Measurements from ENCODE around the gene LEMD2.

GRCh38 chr6:33828452-33828763 is 39.5 kb upstream of the LEMD2 start:
- no peak for TF ChIP-seq CTCF (IDR thresholded peaks at IDR 0.05)
- no peak for TF ChIP-seq KAT7 (CRISPR knock-in tag; IDR thresholded peaks at IDR 0.05; ENCODE audit: borderline replicate concordance)
- no peak for TF ChIP-seq NFE2L1 (CRISPR knock-in tag; IDR thresholded peaks at IDR 0.05)
- TF ChIP-seq, protein P1, sequence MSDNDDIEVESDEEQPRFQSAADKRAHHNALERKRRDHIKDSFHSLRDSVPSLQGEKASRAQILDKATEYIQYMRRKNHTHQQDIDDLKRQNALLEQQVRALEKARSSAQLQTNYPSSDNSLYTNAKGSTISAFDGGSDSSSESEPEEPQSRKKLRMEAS (CRISPR knock-in tag; IDR thresholded peaks at IDR 0.05): no peak
- TF ChIP-seq FOXP4 (CRISPR knock-in tag; IDR thresholded peaks at IDR 0.05): no peak
- TF ChIP-seq, protein P2, sequence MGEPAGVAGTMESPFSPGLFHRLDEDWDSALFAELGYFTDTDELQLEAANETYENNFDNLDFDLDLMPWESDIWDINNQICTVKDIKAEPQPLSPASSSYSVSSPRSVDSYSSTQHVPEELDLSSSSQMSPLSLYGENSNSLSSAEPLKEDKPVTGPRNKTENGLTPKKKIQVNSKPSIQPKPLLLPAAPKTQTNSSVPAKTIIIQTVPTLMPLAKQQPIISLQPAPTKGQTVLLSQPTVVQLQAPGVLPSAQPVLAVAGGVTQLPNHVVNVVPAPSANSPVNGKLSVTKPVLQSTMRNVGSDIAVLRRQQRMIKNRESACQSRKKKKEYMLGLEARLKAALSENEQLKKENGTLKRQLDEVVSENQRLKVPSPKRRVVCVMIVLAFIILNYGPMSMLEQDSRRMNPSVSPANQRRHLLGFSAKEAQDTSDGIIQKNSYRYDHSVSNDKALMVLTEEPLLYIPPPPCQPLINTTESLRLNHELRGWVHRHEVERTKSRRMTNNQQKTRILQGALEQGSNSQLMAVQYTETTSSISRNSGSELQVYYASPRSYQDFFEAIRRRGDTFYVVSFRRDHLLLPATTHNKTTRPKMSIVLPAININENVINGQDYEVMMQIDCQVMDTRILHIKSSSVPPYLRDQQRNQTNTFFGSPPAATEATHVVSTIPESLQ (CRISPR knock-in tag; IDR thresholded peaks at IDR 0.05): no peak
- TF ChIP-seq RELA (CRISPR knock-in tag; IDR thresholded peaks at IDR 0.05; ENCODE audit: borderline replicate concordance): no peak
- no peak for TF ChIP-seq NR2C2 (CRISPR knock-in tag; IDR thresholded peaks at IDR 0.05)
- no peak for TF ChIP-seq FOXK1 (CRISPR knock-in tag; IDR thresholded peaks at IDR 0.05)

Measured in WTC11 (cell line).